IgD-negative memory B cell (primary cell): ENCODE measurements around the gene PRKCE. TPM values are rescaled to one million over a fixed set of nuclear protein-coding genes. Genes with fewer than 3 reads are reported as not detected.

Source experiments
- H3K27ac Mint-ChIP-seq, 3 donors: one replicate each; pipeline ENCODE4 v1.8.0; 2020 to 2022; ENCODE audit warnings: mild to moderate bottlenecking in 3 of 3, mixed read lengths in 3 of 3, moderate library complexity in 1 of 3
- H3K27me3 Mint-ChIP-seq: one replicate; pipeline ENCODE4 v1.8.0; 2021; ENCODE audit warnings: mixed read lengths
- H3K36me3 Mint-ChIP-seq: one replicate; pipeline ENCODE4 v1.8.0; 2020; ENCODE audit warnings: mild to moderate bottlenecking, mixed read lengths
- H3K4me1 Mint-ChIP-seq, 3 donors: one replicate each; pipeline ENCODE4 v1.8.0; 2020 to 2022; ENCODE audit warnings: mixed read lengths in 3 of 3, mild to moderate bottlenecking in 1 of 3
- H3K4me3 Mint-ChIP-seq, 4 donors: one replicate each; pipeline ENCODE4 v1.8.0; 2020 to 2022; ENCODE audit warnings: mild to moderate bottlenecking in 4 of 4, mixed read lengths in 4 of 4, moderate library complexity in 3 of 4
- H3K9me3 Mint-ChIP-seq, 3 donors: one replicate each; pipeline ENCODE4 v1.8.0; 2020 to 2021; ENCODE audit warnings: mixed read lengths in 3 of 3, mild to moderate bottlenecking in 1 of 3
- polyA plus RNA-seq: library from polyadenylated mRNA; unstranded; fragments of 300-500 nt; fragmentation: Illumina TruSeq; gene quantifications from one replicate; pipeline ENCODE4 v1.2.3, GENCODE V29; 2021

The PRKCE gene
- polyA plus RNA-seq, 1 donor from 2014 or later = 12.7 TPM

DNA sequence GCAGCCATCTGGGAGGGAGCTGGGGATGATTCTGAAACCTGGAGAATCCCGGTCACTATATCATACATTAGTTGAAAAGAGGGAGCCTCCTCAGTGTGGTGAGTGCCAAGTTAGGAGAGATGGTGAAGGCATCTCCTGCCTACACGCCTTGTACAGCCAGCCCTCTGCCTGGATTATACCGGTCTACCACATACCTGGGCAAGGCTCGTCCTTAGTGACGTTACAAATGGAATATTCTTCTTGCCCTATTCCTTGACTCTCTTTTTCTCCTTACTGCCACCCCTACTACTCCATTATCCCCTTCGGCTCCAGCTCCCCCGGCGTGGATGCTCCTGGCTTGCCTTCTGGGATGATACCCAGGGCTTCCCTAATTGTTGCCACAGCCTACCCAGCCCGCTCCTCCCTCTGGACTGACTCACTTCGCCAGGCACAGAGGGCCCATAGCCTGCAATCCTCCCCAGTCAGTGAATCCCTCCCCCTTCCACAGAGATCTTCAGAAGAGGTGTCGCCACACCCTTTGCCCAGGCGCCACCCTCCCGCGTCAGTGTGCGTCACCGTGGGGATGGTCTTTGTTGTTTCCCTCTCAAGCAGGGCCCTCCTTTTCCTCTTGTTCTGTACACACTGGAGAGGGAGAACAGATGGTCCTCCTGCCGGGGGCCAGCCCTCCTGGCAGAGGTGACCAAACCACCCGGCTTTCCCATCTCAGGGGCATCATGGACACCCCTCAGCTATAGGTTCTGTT, 530.5 kb downstream of the PRKCE start:
- no peaks in the 10 kb centered on the region for H3K27me3 Mint-ChIP-seq
- no peaks in the 10 kb centered on the region for H3K9me3 Mint-ChIP-seq
- H3K36me3 Mint-ChIP-seq = peaks cover 12% of the 10 kb centered on the region
- H3K4me3 Mint-ChIP-seq = no peak overlapping the region
- no peak overlapping the region for H3K27ac Mint-ChIP-seq
- H3K4me1 Mint-ChIP-seq = peaks cover 0 to 4% (median 3%) of the 10 kb centered on the region in 3 donors

DNA sequence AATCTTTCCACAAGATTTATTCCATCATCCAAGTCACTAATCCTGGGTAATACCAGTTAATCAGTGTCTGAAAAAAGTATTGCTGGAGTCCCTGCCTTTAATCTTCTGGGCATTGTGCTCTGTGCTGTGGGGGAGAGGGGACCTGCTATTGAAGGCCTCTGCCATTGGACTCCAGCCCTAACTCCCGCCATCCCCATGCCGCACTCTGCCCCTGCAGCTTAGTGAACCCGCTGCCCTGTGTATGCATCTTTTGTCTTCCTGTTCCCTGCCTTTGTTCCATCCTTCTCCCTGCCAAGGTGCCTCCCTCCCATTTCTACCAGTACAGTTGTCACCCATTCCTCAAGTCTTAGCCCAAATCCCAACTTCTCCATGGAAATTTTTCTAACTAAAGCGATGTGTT, 532.0 kb downstream of the PRKCE start:
- Mint-ChIP-seq H3K36me3 (peaks cover 12% of the 10 kb centered on the region), H3K9me3 (no peaks in the 10 kb centered on the region), H3K4me3 (no peak overlapping the region), H3K27ac (peak overlapping the region in 1 of 3 donors; percentile 49), H3K4me1 (peaks cover 0 to 10% (median 9%) of the 10 kb centered on the region in 3 donors), H3K27me3 (no peaks in the 10 kb centered on the region)

DNA sequence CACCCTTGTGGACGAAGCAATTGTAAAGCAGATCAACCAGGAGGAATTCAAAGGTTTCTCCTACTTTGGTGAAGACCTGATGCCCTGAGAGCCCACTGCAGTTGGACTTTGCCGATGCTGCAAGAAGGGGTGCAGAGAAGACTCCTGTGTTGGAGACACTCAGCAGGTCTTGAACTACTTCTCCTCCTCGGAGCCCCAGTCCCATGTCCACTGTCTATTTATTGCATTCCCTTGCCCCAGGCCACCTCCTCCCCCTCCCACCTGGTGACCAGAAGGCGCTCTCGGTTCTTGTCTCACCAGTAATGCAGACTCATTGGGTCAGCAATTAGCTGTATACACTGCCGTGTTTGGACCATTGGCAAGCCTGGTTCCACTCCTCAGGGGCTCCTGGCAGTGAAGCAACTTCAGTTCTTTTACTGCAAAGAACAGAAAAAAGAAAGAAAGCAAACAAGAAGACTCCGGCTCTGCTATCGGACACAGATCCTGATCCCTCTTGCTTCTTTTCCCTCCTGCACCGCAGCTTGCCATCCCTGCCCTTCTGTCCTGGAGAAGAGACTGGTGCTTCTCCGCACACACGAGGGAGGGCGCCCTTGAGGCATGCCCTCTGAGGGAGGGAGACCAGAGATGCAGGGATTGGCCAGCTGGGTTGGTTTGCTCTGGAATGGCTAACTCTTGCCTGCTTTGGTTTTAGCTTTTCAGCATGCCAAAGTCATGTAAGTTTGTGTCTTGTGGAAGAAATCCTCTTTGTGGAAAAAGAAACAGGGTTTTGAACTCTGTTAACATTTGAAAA, 533.5 kb downstream of the PRKCE start:
- no peaks in the 10 kb centered on the region for H3K27me3 Mint-ChIP-seq
- no peak overlapping the region for H3K27ac Mint-ChIP-seq
- peaks cover 12% of the 10 kb centered on the region for H3K36me3 Mint-ChIP-seq
- H3K4me1 Mint-ChIP-seq = peaks cover 0 to 13% (median 8%) of the 10 kb centered on the region in 3 donors
- no peaks in the 10 kb centered on the region for H3K9me3 Mint-ChIP-seq
- H3K4me3 Mint-ChIP-seq = no peak overlapping the region

DNA sequence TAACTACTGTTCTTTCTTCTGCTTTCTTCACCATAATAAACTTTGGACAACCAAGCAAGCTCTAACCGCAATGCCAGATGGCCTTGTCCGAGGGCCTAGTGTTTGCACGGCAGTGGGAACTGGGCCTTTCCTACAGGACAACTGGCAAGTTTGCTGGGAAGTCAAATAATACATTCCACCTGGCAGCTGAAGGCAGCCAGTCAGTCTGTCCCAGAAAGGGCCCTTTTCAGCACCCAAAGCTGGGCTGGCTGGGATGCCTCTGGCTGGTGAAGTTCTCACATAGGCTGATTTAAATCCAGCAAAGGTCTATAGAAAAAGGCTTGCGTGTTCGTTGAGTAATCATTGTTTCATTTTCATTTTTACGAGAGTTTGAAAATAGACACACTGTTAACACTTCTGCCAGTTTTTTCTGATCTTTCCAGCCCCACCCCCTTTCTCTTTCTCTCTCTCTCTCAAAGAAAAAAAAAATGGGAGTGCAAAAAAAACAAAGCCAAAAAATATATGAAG, 535.7 kb downstream of the PRKCE start:
- Mint-ChIP-seq H3K4me3 (peak overlapping the region in 1 of 4 donors; percentile 13), H3K36me3 (peaks cover 12% of the 10 kb centered on the region), H3K4me1 (peaks cover 0 to 10% (median 8%) of the 10 kb centered on the region in 3 donors), H3K27ac (no peak overlapping the region), H3K9me3 (no peaks in the 10 kb centered on the region), H3K27me3 (no peaks in the 10 kb centered on the region)

DNA sequence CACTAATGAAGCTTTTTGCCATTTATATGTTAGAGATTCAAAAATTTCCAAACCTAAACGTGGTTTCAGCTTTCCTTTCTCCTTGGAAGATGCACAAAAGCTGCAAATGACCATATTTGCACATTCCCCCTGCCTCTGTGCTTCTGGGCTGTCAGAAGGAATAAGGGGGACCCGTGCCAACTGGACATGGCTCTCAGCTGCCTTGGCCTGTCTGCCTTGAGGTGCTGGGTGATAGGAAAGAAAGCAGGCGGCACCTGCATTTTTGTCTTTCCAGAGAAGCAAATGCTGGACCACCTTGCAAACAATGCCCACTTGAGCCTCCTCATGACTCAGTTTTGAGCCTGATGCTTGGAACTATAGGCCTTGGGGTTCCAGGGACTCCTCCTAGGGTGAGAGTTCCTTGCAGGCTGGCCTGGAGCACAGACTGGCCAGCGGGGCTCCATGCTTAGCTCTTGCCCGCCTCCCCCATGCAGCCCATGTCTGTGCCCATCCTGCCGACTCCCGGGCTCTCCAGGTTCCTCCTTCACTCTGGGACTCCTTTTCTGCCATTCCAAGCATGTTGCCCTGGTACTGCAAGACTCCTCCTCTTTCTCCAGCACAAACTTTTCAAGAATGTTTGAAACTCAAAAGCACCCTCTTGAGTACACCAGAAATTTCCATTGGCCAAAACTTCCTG, 536.7 kb downstream of the PRKCE start:
- peaks cover 12% of the 10 kb centered on the region for H3K36me3 Mint-ChIP-seq
- no peak overlapping the region for H3K4me3 Mint-ChIP-seq
- H3K27me3 Mint-ChIP-seq = no peaks in the 10 kb centered on the region
- H3K27ac Mint-ChIP-seq = peak overlapping the region in 1 of 3 donors; percentile 74
- H3K4me1 Mint-ChIP-seq = peaks cover 0 to 10% (median 8%) of the 10 kb centered on the region in 3 donors
- no peaks in the 10 kb centered on the region for H3K9me3 Mint-ChIP-seq

DNA sequence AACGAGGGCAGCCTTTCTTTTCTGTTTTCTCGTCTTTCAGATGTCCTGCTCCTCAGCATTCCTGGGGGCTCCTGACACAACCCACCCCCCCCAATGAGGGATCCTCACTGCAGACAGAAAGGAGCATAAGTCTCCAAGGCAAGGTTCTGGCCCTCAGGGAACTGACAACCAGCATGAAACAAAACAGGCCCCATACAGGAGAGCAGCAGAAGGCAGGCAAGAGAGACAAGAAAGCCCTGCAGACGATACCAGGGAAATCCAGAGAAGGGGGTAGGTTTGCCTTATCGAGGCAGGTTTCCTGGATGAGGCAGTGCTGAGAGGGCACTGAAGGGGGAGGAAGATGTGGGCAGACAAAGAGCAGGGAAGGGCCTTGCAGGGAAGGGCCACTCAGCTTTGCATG, 541.9 kb downstream of the PRKCE start:
- peaks cover 0 to 2% (median 0%) of the 10 kb centered on the region in 3 donors for H3K4me1 Mint-ChIP-seq
- no peak overlapping the region for H3K4me3 Mint-ChIP-seq
- H3K36me3 Mint-ChIP-seq = no peaks in the 10 kb centered on the region
- no peak overlapping the region for H3K27ac Mint-ChIP-seq
- H3K27me3 Mint-ChIP-seq = no peaks in the 10 kb centered on the region
- H3K9me3 Mint-ChIP-seq = no peaks in the 10 kb centered on the region

DNA sequence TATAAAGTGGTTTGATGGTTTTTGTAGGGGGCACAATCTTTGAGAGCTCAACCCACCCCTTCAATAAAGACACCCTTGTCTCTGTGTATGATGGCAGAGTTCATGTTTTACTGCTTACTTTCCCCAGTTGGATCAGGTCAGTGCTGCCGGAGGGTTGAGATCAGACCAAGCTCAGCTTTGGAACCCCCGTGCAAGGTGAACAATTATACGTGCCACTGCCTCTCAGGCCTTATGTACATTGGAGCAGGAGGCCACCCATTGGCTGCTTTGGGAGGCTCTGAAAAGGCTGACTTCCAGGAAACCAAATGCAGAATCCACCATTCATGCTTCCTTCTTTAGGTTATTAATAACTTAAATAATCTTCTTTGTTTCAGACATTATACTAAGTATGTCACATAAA, 542.4 kb downstream of the PRKCE start:
- no peak overlapping the region for H3K27ac Mint-ChIP-seq
- peaks cover 0 to 2% (median 0%) of the 10 kb centered on the region in 3 donors for H3K4me1 Mint-ChIP-seq
- H3K4me3 Mint-ChIP-seq = no peak overlapping the region
- H3K9me3 Mint-ChIP-seq = no peaks in the 10 kb centered on the region
- no peaks in the 10 kb centered on the region for H3K27me3 Mint-ChIP-seq
- H3K36me3 Mint-ChIP-seq = no peaks in the 10 kb centered on the region

DNA sequence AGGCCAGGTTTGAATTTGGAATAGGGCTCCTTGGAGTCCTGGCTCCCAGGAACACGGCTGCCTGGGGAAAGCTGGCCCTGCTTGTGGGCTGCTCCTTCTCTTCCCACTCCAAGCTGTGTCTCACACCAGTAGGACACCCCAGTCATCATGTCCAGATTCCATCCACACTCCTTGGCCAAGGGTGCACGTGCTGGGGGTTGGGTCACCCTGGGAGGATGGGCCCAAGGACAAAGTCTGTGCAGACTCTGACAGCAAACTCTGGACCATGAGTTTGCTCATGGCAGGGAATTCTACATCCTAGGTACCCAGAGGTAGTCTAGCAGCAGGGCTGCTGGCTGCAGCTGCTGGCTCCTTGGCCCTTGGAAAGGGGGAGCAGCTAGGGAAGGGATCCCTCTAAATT, 543.4 kb downstream of the PRKCE start:
- Mint-ChIP-seq H3K9me3 (no peaks in the 10 kb centered on the region), H3K4me3 (no peak overlapping the region), H3K4me1 (peaks cover 0 to 1% (median 0%) of the 10 kb centered on the region in 3 donors), H3K36me3 (no peaks in the 10 kb centered on the region), H3K27ac (no peak overlapping the region), H3K27me3 (no peaks in the 10 kb centered on the region)

DNA sequence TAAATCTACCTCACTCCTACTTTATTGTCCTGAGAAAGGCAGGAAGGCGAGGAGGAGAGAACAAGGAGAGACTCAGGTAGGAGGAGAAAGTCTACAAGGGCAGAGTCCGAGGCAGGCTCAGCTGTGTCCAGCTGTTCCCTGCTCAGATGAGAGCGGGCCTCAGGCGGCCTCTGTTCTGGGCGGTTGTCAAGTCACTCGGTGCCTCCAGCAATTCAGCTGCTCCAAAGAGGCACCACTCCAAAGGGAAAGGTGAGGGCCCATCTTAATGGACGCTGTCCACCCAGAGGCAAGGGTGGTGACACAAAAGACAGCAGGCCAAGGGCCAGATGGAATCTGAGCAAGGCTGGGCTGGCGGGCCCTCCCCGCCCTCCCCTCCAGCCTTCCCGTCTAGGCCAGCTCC, 544.3 kb downstream of the PRKCE start:
- no peak overlapping the region for H3K4me3 Mint-ChIP-seq
- no peaks in the 10 kb centered on the region for H3K9me3 Mint-ChIP-seq
- H3K27ac Mint-ChIP-seq = no peak overlapping the region
- H3K4me1 Mint-ChIP-seq = peaks cover 0 to 2% (median 0%) of the 10 kb centered on the region in 3 donors
- no peaks in the 10 kb centered on the region for H3K27me3 Mint-ChIP-seq
- H3K36me3 Mint-ChIP-seq = no peaks in the 10 kb centered on the region

DNA sequence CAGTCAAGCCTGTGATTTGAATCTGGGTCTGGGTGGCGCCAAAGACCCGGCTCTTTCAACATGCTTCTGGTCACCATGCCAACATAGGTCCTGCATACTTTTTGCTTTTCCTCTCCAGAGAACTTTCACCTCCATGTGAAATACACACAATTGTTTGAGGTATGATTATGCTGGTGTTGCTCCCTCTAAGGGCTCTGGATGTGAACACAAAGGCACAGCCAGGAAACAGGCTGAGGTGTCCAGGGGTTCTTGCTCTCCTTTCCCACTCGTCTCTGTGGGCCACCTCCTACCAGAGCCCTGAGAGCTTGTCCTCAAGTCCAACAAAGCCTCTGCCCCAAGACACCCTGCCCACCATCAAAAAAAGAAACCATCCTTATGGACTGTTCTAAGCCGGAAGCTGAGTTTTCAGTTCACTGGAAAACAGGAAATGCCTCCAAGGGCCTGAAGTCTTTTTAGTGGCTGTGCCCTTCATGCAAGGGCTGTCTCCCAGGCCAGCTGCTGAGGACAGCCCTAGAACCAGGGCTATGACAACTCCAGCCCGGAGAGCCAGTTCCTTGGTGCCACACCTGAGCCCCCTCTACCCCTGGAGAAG, 545.5 kb downstream of the PRKCE start:
- H3K4me1 Mint-ChIP-seq = peaks cover 0 to 2% (median 0%) of the 10 kb centered on the region in 3 donors
- peaks cover 0 to 6% (median 0%) of the 10 kb centered on the region in 3 donors for H3K9me3 Mint-ChIP-seq
- H3K27ac Mint-ChIP-seq = no peak overlapping the region
- no peak overlapping the region for H3K4me3 Mint-ChIP-seq
- no peaks in the 10 kb centered on the region for H3K27me3 Mint-ChIP-seq
- peaks cover 6% of the 10 kb centered on the region for H3K36me3 Mint-ChIP-seq

DNA sequence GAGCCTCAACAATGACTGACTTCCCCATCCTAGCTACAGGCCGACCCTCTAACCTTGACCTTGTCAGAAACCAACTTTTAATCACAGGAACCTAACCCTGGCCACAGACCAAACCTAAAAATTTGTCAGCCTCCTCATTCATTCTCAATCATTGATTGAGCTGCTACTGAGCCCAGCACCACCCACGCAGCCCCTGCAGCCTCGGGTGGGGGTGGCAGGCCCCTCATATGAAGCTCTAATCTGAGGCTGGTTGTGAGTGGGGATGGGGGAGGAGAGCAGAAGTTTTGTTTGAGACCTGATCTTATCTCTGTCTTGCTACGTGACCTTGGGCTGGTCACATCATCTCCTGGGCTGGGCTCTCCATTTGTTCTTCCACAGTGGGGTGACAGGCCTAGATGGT, 546.2 kb downstream of the PRKCE start:
- H3K27ac Mint-ChIP-seq = no peak overlapping the region
- peaks cover 0 to 2% (median 0%) of the 10 kb centered on the region in 3 donors for H3K4me1 Mint-ChIP-seq
- H3K27me3 Mint-ChIP-seq = no peaks in the 10 kb centered on the region
- H3K4me3 Mint-ChIP-seq = no peak overlapping the region
- H3K36me3 Mint-ChIP-seq = peaks cover 6% of the 10 kb centered on the region
- peaks cover 0 to 6% (median 0%) of the 10 kb centered on the region in 3 donors for H3K9me3 Mint-ChIP-seq

DNA sequence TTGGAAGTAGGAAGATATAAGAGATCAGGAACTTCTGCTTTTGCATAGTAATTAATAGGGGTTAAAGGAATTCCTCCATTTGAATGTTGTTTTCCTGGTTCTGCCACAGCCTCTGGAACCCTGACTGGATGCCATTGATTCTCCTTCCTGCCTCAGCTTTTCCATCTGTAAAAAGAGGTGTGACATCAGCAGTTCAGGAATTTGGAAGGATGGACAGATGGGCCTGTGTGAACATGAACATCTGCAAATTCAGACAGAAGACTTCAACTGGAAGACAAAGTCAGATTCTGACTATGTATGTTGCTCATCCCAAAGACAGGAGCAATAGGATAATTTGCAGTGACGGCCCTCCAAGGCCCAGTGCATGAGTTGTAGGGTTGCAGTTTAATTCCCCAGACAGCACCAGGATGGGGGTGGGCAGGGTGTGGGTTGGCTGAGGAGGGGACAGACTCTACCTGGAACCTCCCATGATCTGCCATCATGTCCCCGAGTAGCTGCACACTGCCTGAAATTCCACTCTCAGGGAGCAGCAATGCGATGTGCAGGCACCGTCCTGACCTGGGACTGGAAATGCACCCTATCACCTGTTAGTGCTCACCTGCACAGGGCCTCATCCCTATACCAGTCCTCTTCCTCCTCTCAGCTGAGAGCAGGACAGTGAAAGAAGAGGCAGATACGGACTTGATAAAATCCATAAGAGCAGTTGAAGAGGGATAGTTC, 546.8 kb downstream of the PRKCE start:
- H3K4me1 Mint-ChIP-seq = peaks cover 0 to 2% (median 0%) of the 10 kb centered on the region in 3 donors
- peaks cover 0 to 6% (median 0%) of the 10 kb centered on the region in 3 donors for H3K9me3 Mint-ChIP-seq
- H3K4me3 Mint-ChIP-seq = peak overlapping the region in 1 of 4 donors; percentile 12
- H3K27me3 Mint-ChIP-seq = no peaks in the 10 kb centered on the region
- H3K36me3 Mint-ChIP-seq = peaks cover 7% of the 10 kb centered on the region
- no peak overlapping the region for H3K27ac Mint-ChIP-seq

DNA sequence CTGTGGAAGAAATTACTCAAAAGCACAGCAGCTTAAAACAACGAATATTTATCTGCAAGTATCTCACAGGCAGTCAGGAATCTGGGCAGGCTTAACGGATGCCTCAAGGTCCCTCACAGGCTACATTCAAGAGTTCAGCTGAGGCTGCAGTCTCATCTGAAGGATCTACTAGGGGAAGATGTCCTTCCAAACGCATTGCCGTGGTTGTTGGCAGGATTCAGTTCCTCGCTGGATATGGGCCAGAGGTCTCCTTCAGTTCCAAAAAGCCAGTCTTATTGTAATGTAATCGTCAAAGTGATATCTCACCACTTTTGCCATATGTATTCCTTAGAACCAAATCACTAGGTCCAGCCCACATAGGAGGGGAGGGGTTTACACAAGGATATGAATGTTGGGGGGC, 547.5 kb downstream of the PRKCE start:
- Mint-ChIP-seq H3K9me3 (peaks cover 0 to 6% (median 0%) of the 10 kb centered on the region in 3 donors), H3K27ac (no peak overlapping the region), H3K4me1 (peaks cover 0 to 2% (median 0%) of the 10 kb centered on the region in 3 donors), H3K36me3 (peaks cover 9% of the 10 kb centered on the region), H3K4me3 (no peak overlapping the region), H3K27me3 (no peaks in the 10 kb centered on the region)

DNA sequence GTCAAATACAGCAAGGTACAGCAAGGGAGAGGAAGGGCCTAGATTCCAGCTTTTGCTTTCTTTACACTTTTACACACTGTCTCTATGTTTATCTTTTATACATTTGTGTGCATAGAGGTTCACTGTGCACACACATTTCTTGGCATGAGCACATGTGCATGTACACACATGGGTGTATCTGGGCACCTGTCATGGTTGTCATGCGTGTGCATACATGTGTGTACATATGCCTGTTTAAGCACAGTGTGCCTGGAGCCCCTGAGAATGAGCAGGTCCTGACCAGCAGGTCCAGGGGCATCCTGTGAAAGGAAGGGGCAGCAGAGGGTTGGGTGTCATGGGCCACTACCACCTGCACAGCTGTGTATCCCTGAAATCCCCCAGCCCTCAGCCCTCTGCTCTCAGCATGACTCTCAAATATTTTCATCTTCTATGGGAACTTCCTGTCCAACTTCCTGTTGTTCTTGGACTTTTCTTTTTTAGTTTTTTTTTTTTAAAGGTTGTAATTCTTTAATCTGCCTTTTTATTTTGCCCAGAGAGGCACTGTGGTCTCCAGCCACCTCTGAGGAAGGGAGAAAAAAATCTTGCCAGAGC, 548.7 kb downstream of the PRKCE start:
- no peak overlapping the region for H3K27ac Mint-ChIP-seq
- peaks cover 11% of the 10 kb centered on the region for H3K36me3 Mint-ChIP-seq
- no peaks in the 10 kb centered on the region for H3K27me3 Mint-ChIP-seq
- H3K4me1 Mint-ChIP-seq = peaks cover 0 to 2% (median 0%) of the 10 kb centered on the region in 3 donors
- peaks cover 0 to 6% (median 0%) of the 10 kb centered on the region in 3 donors for H3K9me3 Mint-ChIP-seq
- H3K4me3 Mint-ChIP-seq = no peak overlapping the region
